ENCODE data around the gene PARK7. TPM values are rescaled to one million over a fixed set of nuclear protein-coding genes. Genes with fewer than 3 reads are reported as not detected.

PARK7 gene
- total and polyA plus RNA-seq, 4 donors, result 178 to 435 (median 375) TPM

GRCh38 chr1:8033322-8033721 lies 71.8 kb downstream of the PARK7 start:
- no peaks in the 10 kb centered on the region for H3K4me1 ChIP-seq (ENCODE audit: control insufficient read depth, insufficient read depth, low read length)
- WGBS (ENCODE audit: insufficient coverage), result 93% methylated on average over 4 of the region's 6 CpGs
- H3K4me3 ChIP-seq (ENCODE audit: low read depth, low read length), result no peak overlapping the region
- H3K27ac ChIP-seq (ENCODE audit: low read depth, low read length), result no peak overlapping the region
- no peaks in the 10 kb centered on the region for H3K9me3 ChIP-seq (ENCODE audit: control insufficient read depth, insufficient read depth, low read length)
- no peaks in the 10 kb centered on the region for H3K27me3 ChIP-seq (ENCODE audit: control insufficient read depth, insufficient read depth, low read length)
- DNase-seq (ENCODE audit: low read depth in 4 of 6, low spot score in 6 of 6), result no peak
- H3K36me3 ChIP-seq (ENCODE audit: control insufficient read depth, insufficient read depth, low read length), result no peaks in the 10 kb centered on the region

Small RNA genes within 50 kb of the gene (small RNA-seq; reads per million reads assigned to genes)
- gene RF00019 (ENCODE audit: low replicate concordance), result not detected

Other genes starting within 250 kb of the PARK7 start
- 10 to 100 TPM; 64.6 to 88.0 TPM for gene VAMP3, start 190.4 kb upstream of the PARK7 start, total RNA-seq
- gene VAMP3, start 190.4 kb upstream of the PARK7 start, polyA plus RNA-seq (ENCODE audit: insufficient read length in 2 of 2), result 10 to 100 TPM; 60.3 to 65.6 TPM
- 10 to 100 TPM; 17.8 to 19.3 TPM for gene PER3, start 177.4 kb upstream of the PARK7 start, total RNA-seq
- 10 to 100 TPM; 13.7 to 17.8 TPM for gene PER3, start 177.4 kb upstream of the PARK7 start, polyA plus RNA-seq (ENCODE audit: insufficient read length in 2 of 2)
- gene UTS2, start 108.6 kb upstream of the PARK7 start, total RNA-seq, result 10 to 100 TPM in 1 of 2 donors, 1 to 10 TPM in 1; 3.6 to 11.0 TPM
- gene UTS2, start 108.6 kb upstream of the PARK7 start, polyA plus RNA-seq (ENCODE audit: insufficient read length in 2 of 2), result 10 to 100 TPM; 21.2 to 33.9 TPM
- gene TNFRSF9, start 20.9 kb upstream of the PARK7 start, total RNA-seq, result under 1 TPM; 0.10 to 0.11 TPM
- under 1 TPM in 1 of 2 donors, not detected in 1; 0.29 TPM for gene TNFRSF9, start 20.9 kb upstream of the PARK7 start, polyA plus RNA-seq (ENCODE audit: insufficient read length in 2 of 2)
- gene ERRFI1, start 64.6 kb downstream of the PARK7 start, total RNA-seq, result 10 to 100 TPM; 65.1 to 65.8 TPM
- gene ERRFI1, start 64.6 kb downstream of the PARK7 start, polyA plus RNA-seq (ENCODE audit: insufficient read length in 2 of 2), result 100 to 1,000 TPM; 110 to 146 TPM

All from spinal cord (tissue), 10 donors.